Endodermal cell (in vitro differentiated cells): ENCODE results near the gene ADH7. TPM values are rescaled to one million over a fixed set of nuclear protein-coding genes. Genes with fewer than 3 reads are reported as not detected.

Source experiments
- DNase-seq: peaks from one replicate; pipeline ENCODE4 v3.0.0-alpha.2; 2017
- H3K27ac ChIP-seq: 2 replicates; pipeline ENCODE4 v1.5.1; 2013; ENCODE audit warnings: mild to moderate bottlenecking, low read depth, low read length, moderate library complexity
- H3K27me3 ChIP-seq: 2 replicates; pipeline ENCODE4 v1.6.1; 2013; ENCODE audit warnings: mild to moderate bottlenecking, low read length, moderate library complexity; ENCODE audit not compliant: insufficient read depth, control insufficient read depth, poor library complexity, severe bottlenecking
- H3K36me3 ChIP-seq: 2 replicates; pipeline ENCODE4 v1.7.0; 2013; ENCODE audit warnings: mild to moderate bottlenecking, low read length, moderate library complexity; ENCODE audit not compliant: control insufficient read depth, insufficient read depth
- H3K4me1 ChIP-seq: one replicate; pipeline ENCODE4 v1.7.0; 2013; ENCODE audit warnings: low read length; ENCODE audit not compliant: control insufficient read depth, insufficient read depth
- H3K4me3 ChIP-seq: 2 replicates; pipeline ENCODE4 v1.5.1; 2013; ENCODE audit warnings: mild to moderate bottlenecking, low read length, moderate library complexity
- H3K9ac ChIP-seq: 2 replicates; pipeline ENCODE4 v1.6.1; 2013; ENCODE audit warnings: mild to moderate bottlenecking, low read length, moderate library complexity; ENCODE audit not compliant: poor library complexity, severe bottlenecking; ENCODE audit errors: extremely low read depth
- H3K9me3 ChIP-seq: 2 replicates; pipeline ENCODE4 v1.6.1; 2013; ENCODE audit warnings: mild to moderate bottlenecking, low read length, moderate library complexity; ENCODE audit not compliant: control insufficient read depth
- H3K27ac Mint-ChIP-seq: 2 replicates; pipeline ENCODE4 v1.8.0; 2020; ENCODE audit warnings: mixed read lengths
- H3K27me3 Mint-ChIP-seq: 2 replicates; pipeline ENCODE4 v1.8.0; 2021; ENCODE audit warnings: mild to moderate bottlenecking, mixed read lengths; ENCODE audit not compliant: insufficient read depth
- H3K36me3 Mint-ChIP-seq: 2 replicates; pipeline ENCODE4 v1.8.0; 2020; ENCODE audit warnings: low read depth, mixed read lengths
- H3K4me1 Mint-ChIP-seq: 2 replicates; pipeline ENCODE4 v1.8.0; 2020; ENCODE audit warnings: mixed read lengths
- H3K4me3 Mint-ChIP-seq: 2 replicates; pipeline ENCODE4 v1.8.0; 2020; ENCODE audit warnings: mild to moderate bottlenecking, moderate library complexity, mixed read lengths
- H3K9me3 Mint-ChIP-seq: 2 replicates; pipeline ENCODE4 v1.8.0; 2020; ENCODE audit warnings: mild to moderate bottlenecking, mixed read lengths
- WGBS, 2 experiments: methylation state at CpG; one replicate each; pipeline versions ENCODE4 v1.1.5 to v1.1.7; 2013; ENCODE audit warnings: missing lambda C conversion rate in 2 of 2, mixed read lengths in 1 of 2; ENCODE audit not compliant: insufficient coverage in 1 of 2, insufficient read length in 1 of 2; 5-methylcytosine and 5-hydroxymethylcytosine counted together
- total RNA-seq, 2 donors: library from RNA; stranded (reverse); fragmentation: NEBNext Ultra II Directional in 1 of 2; extraction: Animal tissue kit (Norgen Biotek cat#: 25700) in 1 of 2; gene quantifications; 2 replicates in 1 of 2; 3 replicates in 1 of 2; pipeline ENCODE4 v1.2.1, GENCODE V29; 2021
- TF ChIP-seq, protein P1 (sequence below): fragments of 200-600 bp; sonication (generic); conservative IDR thresholded peaks from 2 replicates; pipeline ENCODE4 v1.5.0; 2021; ENCODE audit warnings: antibody characterized with exemption, mild to moderate bottlenecking

Gene ADH7
- total RNA-seq, 2 donors from 2014 or later: not detected

- Mint-ChIP-seq H3K9me3 (no peaks in the 10 kb centered on the region), H3K27me3 (no peaks in the 10 kb centered on the region), H3K27ac (no peak overlapping the region), H3K36me3 (no peaks in the 10 kb centered on the region), H3K4me1 (peaks cover 3% of the 10 kb centered on the region), H3K4me3 (no peak overlapping the region)
- H3K9me3 ChIP-seq: no peaks in the 10 kb centered on the region
- H3K4me3 ChIP-seq: no peak overlapping the region
- H3K9ac ChIP-seq: no peak overlapping the region
- H3K27me3 ChIP-seq: no peaks in the 10 kb centered on the region
- H3K36me3 ChIP-seq: no peaks in the 10 kb centered on the region
- 81 to 100% methylated on average over 2 to 4 of the region's 4 CpGs for whole genome bisulfite sequencing, 2 experiments
- no peaks in the 10 kb centered on the region for H3K4me1 ChIP-seq
- TF ChIP-seq, protein P1, sequence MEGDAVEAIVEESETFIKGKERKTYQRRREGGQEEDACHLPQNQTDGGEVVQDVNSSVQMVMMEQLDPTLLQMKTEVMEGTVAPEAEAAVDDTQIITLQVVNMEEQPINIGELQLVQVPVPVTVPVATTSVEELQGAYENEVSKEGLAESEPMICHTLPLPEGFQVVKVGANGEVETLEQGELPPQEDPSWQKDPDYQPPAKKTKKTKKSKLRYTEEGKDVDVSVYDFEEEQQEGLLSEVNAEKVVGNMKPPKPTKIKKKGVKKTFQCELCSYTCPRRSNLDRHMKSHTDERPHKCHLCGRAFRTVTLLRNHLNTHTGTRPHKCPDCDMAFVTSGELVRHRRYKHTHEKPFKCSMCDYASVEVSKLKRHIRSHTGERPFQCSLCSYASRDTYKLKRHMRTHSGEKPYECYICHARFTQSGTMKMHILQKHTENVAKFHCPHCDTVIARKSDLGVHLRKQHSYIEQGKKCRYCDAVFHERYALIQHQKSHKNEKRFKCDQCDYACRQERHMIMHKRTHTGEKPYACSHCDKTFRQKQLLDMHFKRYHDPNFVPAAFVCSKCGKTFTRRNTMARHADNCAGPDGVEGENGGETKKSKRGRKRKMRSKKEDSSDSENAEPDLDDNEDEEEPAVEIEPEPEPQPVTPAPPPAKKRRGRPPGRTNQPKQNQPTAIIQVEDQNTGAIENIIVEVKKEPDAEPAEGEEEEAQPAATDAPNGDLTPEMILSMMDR: no peak
- no peak overlapping the region for H3K27ac ChIP-seq
- no peak for DNase-seq
Measured at GRCh38 chr4:99461623-99462401, 26.7 kb upstream of the ADH7 start.

- no peak overlapping the region for H3K9ac ChIP-seq
- no peaks in the 10 kb centered on the region for H3K36me3 Mint-ChIP-seq
- TF ChIP-seq, protein P1: no peak
- H3K9me3 Mint-ChIP-seq: no peaks in the 10 kb centered on the region
- no peaks in the 10 kb centered on the region for H3K9me3 ChIP-seq
- peaks cover 3% of the 10 kb centered on the region for H3K4me1 Mint-ChIP-seq
- H3K36me3 ChIP-seq: no peaks in the 10 kb centered on the region
- H3K27me3 ChIP-seq: no peaks in the 10 kb centered on the region
- no peaks in the 10 kb centered on the region for H3K27me3 Mint-ChIP-seq
- no peak overlapping the region for H3K4me3 Mint-ChIP-seq
- DNase-seq: no peak
- H3K27ac Mint-ChIP-seq: no peak overlapping the region
- no peak overlapping the region for H3K4me3 ChIP-seq
- no peak overlapping the region for H3K27ac ChIP-seq
- H3K4me1 ChIP-seq: no peaks in the 10 kb centered on the region
- 90 to 94% methylated on average over 3 to 5 of the region's 5 CpGs for WGBS, 2 experiments
Measured at GRCh38 chr4:99459546-99460042, 24.5 kb upstream of the ADH7 start.

DNA sequence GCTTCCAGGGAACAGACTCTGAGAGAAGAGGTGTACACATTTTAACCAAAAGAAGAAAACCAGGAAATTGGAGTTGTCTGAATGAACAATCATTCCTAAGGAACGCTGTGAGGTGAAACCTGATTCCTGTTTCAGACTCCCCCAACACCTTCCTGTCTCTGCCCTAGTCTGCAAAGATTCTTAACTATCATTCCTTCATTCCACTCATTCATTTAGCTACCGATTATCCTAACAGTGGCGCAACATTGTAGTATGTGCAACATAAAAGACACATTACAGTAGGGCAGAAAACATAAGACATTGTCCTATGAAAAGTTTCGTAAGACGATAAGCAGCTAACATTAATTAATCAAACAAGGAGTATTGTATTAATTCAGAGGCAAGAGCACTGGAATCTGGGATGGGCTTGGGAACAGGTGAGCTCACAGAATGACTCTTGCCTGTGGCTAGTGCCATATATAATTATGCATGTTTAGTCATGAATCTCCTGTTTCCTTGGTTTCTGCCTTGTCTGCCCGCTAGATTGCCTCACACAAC is 23.8 kb upstream of the ADH7 start:
- TF ChIP-seq, protein P1: no peak
- no peak overlapping the region for H3K27ac Mint-ChIP-seq
- WGBS, 2 experiments: 81 to 82% methylated on average over 3 to 6 of the region's 6 CpGs

More for the DNA sequence above, 23.8 kb upstream of the ADH7 start:
- Mint-ChIP-seq H3K4me3 (no peak overlapping the region), H3K36me3 (no peaks in the 10 kb centered on the region), H3K4me1 (peaks cover 3% of the 10 kb centered on the region), H3K9me3 (no peaks in the 10 kb centered on the region), H3K27me3 (no peaks in the 10 kb centered on the region)
- H3K9ac ChIP-seq: no peak overlapping the region
- DNase-seq: no peak
- H3K9me3 ChIP-seq: no peaks in the 10 kb centered on the region
- H3K36me3 ChIP-seq: no peaks in the 10 kb centered on the region
- no peak overlapping the region for H3K27ac ChIP-seq
- H3K4me1 ChIP-seq: no peaks in the 10 kb centered on the region
- H3K4me3 ChIP-seq: no peak overlapping the region
- no peaks in the 10 kb centered on the region for H3K27me3 ChIP-seq
